HAP-1 (cell line): ENCODE results near the gene XRCC5.
"Not testable (repeated sequence)": the region's sequence is repeated elsewhere in the genome, so short reads cannot be mapped to it uniquely, and the experiment has no call there.

ENCODE experiments used
- DNase-seq, 2 experiments: peaks; one replicate each; pipeline ENCODE4 v3.0.0-alpha.2; 2016 to 2020; ENCODE audit warnings: low spot score in 2 of 2
- H3K27me3 ChIP-seq: fragments of 250-450 bp; sonication (Bioruptor Pico); 2 replicates; pipeline ENCODE4 v1.5.1; 2020; ENCODE audit warnings: low read depth, mild to moderate bottlenecking, moderate library complexity
- H3K36me3 ChIP-seq: fragments of 250-450 bp; sonication (Bioruptor Pico); replicated peaks from 2 replicates; pipeline ENCODE4 v1.5.1; 2020; ENCODE audit warnings: mild to moderate bottlenecking
- H3K4me1 ChIP-seq: fragments of 250-450 bp; sonication (Bioruptor Pico); 2 replicates; pipeline ENCODE4 v1.5.1; 2020; ENCODE audit warnings: mild to moderate bottlenecking
- H3K4me3 ChIP-seq: fragments of 250-450 bp; sonication (Bioruptor Pico); 2 replicates; pipeline ENCODE4 v1.5.1; 2020; ENCODE audit warnings: mild to moderate bottlenecking, moderate library complexity
- H3K9me3 ChIP-seq: fragments of 250-450 bp; sonication (Bioruptor Pico); 2 replicates; pipeline ENCODE4 v1.5.1; 2020; ENCODE audit warnings: mild to moderate bottlenecking, moderate library complexity
- in situ Hi-C: fragments of 300-500 bp; cut with MboI; formaldehyde crosslinking; loops from 3 replicates; pipeline ENCODE4 v1.14.3; 2020; ENCODE audit warnings: low sequenced_read_pairs, inconsistent platforms, mixed read lengths

XRCC5 gene

DNA sequence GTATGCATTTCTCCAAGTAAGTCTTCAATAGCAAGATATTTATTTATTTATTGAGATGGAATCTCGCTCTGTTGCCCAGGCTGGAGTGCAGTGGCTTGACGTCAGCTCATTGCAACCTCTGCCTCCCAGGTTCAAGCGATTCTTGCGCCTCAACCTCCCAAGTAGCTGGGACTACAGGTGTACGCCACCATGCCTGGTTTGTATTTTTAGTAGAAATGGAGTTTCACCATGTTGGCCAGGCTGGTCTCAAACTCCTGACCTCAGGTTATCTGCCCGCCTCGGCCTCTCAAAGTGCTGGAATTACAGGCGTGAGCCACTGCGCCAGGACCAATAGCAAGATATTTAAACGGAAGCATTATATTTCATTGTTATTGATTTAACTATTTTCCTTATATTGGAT, 29.1 kb upstream of the XRCC5 start:
- peaks cover 12% of the 10 kb centered on the region for H3K4me1 ChIP-seq
- H3K27me3 ChIP-seq, H3K9me3 ChIP-seq, H3K4me3 ChIP-seq, DNase-seq, H3K36me3 ChIP-seq, in situ Hi-C loops: not testable (repeated sequence)

GRCh38 chr2:216081012-216081411, 28.1 kb upstream of the XRCC5 start:
- Histone ChIP-seq H3K27me3 (no peaks in the 10 kb centered on the region), H3K4me1 (peaks cover 12% of the 10 kb centered on the region), H3K4me3 (peak overlapping the region; percentile 68), H3K36me3 (no peaks in the 10 kb centered on the region), H3K9me3 (no peaks in the 10 kb centered on the region)
- no peak for DNase-seq
- in situ Hi-C loops = no loop called here

DNA sequence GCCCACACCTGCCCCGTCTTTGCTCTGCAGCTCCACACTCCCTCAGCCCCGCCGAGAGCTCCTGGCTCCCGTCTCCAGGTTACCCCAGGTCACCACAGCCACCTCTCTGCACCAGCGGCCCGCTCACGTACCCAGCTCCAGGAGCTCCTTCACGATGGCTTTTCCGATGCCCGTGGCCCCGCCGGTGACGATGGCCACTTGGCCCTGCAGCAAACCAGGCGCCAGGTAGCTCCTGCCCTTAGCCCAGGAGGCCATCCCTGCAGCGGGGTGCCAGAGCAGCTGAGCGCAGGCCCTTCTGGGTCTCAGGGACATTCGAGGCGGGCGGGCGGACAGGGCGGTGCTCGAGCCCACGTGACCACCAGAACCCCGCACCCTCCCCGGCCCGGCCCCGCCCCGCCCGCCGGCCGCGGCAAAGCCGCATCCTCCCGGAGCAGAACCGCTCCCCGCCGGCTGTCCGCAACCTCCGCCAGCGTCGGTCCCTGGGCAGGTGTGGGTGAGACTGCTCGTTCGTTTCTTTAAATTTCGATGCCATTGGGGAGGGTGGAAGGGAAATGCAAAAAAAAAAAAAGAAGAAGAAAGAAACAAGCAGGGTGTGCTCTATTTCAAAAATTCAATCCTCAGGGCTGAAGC, 27.5 kb upstream of the XRCC5 start, which contains the start of the genes PECR and TMEM169:
PECR (minus strand) TSS at position 323 of the 630 bp plus-strand sequence; CDS start at position 255, 68 bp downstream.
TMEM169 (plus strand) TSS at position 433 of the 630 bp plus-strand sequence. CDS start 14,045 bp downstream, outside the sequence.
- peak; percentile 64 to 92 for DNase-seq
- in situ Hi-C loops = no loop called here

DNA sequence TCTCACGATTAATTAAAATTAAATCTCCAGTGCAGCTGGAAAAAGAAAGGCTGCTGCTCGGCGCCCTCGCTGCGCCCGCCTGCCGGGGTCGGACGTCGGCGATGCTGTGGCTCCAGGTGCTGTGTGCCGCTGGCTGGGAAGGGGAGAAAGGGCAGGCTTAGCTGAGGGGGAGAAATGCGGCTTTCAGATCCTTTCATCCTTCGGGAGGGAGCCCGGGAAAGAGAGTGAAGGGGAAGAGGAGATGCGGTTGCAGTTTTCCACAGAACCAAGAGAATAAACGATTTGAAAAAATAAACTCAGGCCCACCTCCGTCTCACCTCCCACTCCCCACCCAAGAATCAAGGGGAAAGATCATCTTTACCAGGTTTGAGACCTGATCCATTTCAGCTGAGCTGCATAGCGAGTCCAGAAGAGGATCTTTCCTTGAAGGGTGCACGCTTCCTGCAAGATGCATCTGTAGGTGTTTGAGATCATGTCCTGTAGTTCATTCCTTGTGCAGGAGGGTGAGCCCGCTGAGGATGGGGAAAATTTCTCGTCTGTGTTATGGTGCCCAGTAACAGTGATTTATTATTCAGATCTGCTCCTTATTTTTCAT, 26.9 kb upstream of the XRCC5 start:
- peak in 1 of 2 experiments; percentile 38 for DNase-seq
- no peaks in the 10 kb centered on the region for H3K27me3 ChIP-seq
- H3K9me3 ChIP-seq = no peaks in the 10 kb centered on the region
- H3K4me3 ChIP-seq = peak overlapping the region; percentile 68
- in situ Hi-C loops = no loop called here
- H3K36me3 ChIP-seq = no peaks in the 10 kb centered on the region
- H3K4me1 ChIP-seq = peaks cover 12% of the 10 kb centered on the region

More for the DNA sequence above, 27.5 kb upstream of the XRCC5 start, which contains the start of the genes PECR and TMEM169:
- Histone ChIP-seq H3K36me3 (no peaks in the 10 kb centered on the region), H3K4me1 (peaks cover 12% of the 10 kb centered on the region), H3K9me3 (no peaks in the 10 kb centered on the region), H3K27me3 (no peaks in the 10 kb centered on the region), H3K4me3 (peak within 1 kb of the TSS; percentile 68)

DNA sequence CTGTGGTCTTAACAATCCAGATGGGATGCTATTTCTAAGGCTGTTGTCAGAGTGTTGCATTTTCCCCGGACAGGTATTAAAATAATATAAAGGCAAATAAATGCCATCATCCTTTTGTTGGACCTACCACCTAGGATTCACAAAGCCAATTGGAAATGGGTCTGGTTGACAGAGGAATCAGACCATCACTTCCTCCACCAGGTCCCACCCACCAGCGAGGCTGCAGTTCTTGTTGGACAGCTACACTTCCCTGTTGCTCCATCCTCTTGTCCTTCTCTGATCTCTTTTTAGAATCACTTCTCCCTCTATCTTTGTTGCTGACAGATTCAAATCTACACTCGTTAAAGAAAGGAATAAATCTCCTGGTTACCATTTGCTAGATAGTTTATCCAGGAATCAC, 26.3 kb upstream of the XRCC5 start:
- H3K36me3 ChIP-seq = no peaks in the 10 kb centered on the region
- H3K4me1 ChIP-seq = peaks cover 12% of the 10 kb centered on the region
- no peaks in the 10 kb centered on the region for H3K27me3 ChIP-seq
- in situ Hi-C loops = no loop called here
- DNase-seq = no peak
- no peak overlapping the region; the same call in 1 of the 2 replicates for H3K4me3 ChIP-seq
- H3K9me3 ChIP-seq = no peaks in the 10 kb centered on the region

- H3K4me1 ChIP-seq = peaks cover 12% of the 10 kb centered on the region
- H3K4me3 ChIP-seq = no peak overlapping the region
- peak in 1 of 2 experiments; percentile 37 for DNase-seq
Measured at GRCh38 chr2:216083464-216084281, 25.5 kb upstream of the XRCC5 start.

GRCh38 chr2:216084547-216084946, 24.6 kb upstream of the XRCC5 start:
- no peaks in the 10 kb centered on the region for H3K36me3 ChIP-seq
- DNase-seq = no peak
- peaks cover 12% of the 10 kb centered on the region for H3K4me1 ChIP-seq
- H3K9me3 ChIP-seq = no peaks in the 10 kb centered on the region
- H3K27me3 ChIP-seq = no peaks in the 10 kb centered on the region
- in situ Hi-C loops = no loop called here
- H3K4me3 ChIP-seq = no peak overlapping the region

More at GRCh38 chr2:216083464-216084281, 25.5 kb upstream of the XRCC5 start:
- in situ Hi-C loops = no loop called here
- H3K9me3 ChIP-seq = no peaks in the 10 kb centered on the region
- no peaks in the 10 kb centered on the region for H3K36me3 ChIP-seq
- H3K27me3 ChIP-seq = no peaks in the 10 kb centered on the region

- no peak overlapping the region for H3K4me3 ChIP-seq
- DNase-seq = no peak
- peaks cover 5% of the 10 kb centered on the region for H3K4me1 ChIP-seq
- no peaks in the 10 kb centered on the region for H3K27me3 ChIP-seq
- no peaks in the 10 kb centered on the region for H3K9me3 ChIP-seq
- in situ Hi-C loops = no loop called here
- H3K36me3 ChIP-seq = no peaks in the 10 kb centered on the region
Measured at GRCh38 chr2:216086207-216086893, 22.8 kb upstream of the XRCC5 start.

- Histone ChIP-seq H3K9me3 (no peaks in the 10 kb centered on the region), H3K27me3 (no peaks in the 10 kb centered on the region), H3K4me1 (no peaks in the 10 kb centered on the region), H3K36me3 (no peaks in the 10 kb centered on the region), H3K4me3 (no peak overlapping the region)
- in situ Hi-C loops = no loop called here
- DNase-seq = no peak
Measured at GRCh38 chr2:216090369-216090786, 18.8 kb upstream of the XRCC5 start.

- H3K9me3 ChIP-seq = no peaks in the 10 kb centered on the region
- no peak for DNase-seq
- H3K4me3 ChIP-seq = no peak overlapping the region
- H3K27me3 ChIP-seq = no peaks in the 10 kb centered on the region
- H3K4me1 ChIP-seq = no peaks in the 10 kb centered on the region
- H3K36me3 ChIP-seq = no peaks in the 10 kb centered on the region
- in situ Hi-C loops = no loop called here
Measured at GRCh38 chr2:216092646-216093045, 16.5 kb upstream of the XRCC5 start.

- in situ Hi-C loops = no loop called here
- no peaks in the 10 kb centered on the region for H3K9me3 ChIP-seq
- H3K36me3 ChIP-seq = no peaks in the 10 kb centered on the region
- no peaks in the 10 kb centered on the region for H3K4me1 ChIP-seq
- no peak overlapping the region for H3K4me3 ChIP-seq
- H3K27me3 ChIP-seq = no peaks in the 10 kb centered on the region
- DNase-seq = no peak
Measured at GRCh38 chr2:216094701-216095100, 14.4 kb upstream of the XRCC5 start.

DNA sequence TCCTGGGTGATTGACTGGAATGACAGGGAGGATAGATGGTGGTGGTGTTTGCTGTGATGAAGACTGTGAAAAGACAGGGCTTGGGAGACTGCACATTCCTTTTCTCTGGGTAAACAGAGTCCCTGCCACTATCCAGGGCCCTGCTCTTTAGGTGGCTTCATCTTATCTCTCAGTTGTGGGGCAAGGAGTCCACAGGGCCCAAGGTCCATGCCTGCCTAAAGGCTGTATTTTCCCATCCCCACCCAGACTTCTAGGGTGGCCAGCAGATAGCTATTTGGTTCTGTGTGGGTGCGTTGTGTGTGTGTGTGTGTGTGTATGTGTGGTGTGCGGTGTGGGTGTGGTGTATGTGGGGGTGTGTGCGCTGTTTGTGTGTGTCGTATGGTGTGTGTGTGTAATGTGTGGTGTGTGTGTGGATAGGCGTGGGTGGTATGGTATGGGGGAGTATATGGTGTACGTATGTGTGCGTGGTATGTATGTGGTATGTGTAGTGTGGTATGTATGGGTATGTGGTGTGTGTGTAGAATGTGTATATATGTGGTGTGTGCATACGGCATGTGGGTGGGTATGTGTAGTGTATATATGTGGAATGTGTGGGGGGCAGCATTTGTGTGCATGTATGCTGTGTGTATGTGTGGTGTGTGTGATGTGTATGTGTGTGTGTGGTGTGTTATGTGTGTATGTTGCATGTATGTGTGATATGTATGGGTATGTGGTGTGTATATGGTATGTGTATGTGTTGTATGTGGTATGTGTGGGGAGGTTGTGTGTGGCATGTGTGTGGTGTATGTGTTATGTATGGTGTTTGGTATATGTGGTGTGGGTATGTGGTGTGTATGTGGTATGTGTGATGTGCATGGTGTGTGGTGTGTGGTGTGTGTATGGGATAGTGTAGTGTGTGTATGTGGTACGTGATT, 10.5 kb upstream of the XRCC5 start:
- no peak for DNase-seq
- H3K9me3 ChIP-seq = no peaks in the 10 kb centered on the region
- in situ Hi-C loops = no loop called here
- no peaks in the 10 kb centered on the region for H3K36me3 ChIP-seq
- no peaks in the 10 kb centered on the region for H3K27me3 ChIP-seq
- H3K4me3 ChIP-seq = no peak overlapping the region
- no peaks in the 10 kb centered on the region for H3K4me1 ChIP-seq

DNA sequence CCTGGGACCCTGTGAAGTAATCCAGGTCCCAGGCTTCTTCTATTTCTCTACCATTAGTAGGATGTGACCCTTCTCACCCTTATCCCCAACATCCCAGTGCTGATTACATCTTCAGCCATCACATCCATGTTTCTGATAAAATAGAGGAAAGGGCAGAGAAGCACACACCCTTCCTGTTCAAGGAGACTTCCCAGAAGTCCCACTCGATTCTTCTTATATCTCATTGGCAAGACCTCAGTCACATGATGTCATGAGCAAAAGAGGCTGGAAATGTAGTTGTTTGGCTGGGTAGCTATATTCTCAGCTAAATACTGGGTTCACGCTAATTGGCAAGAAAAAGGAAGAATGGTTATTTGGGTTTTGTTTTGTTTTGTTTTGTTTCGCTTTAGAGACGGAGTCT, 8.0 kb upstream of the XRCC5 start:
- Histone ChIP-seq H3K36me3 (no peaks in the 10 kb centered on the region), H3K9me3 (no peaks in the 10 kb centered on the region), H3K4me3 (no peak overlapping the region), H3K4me1 (no peaks in the 10 kb centered on the region), H3K27me3 (no peaks in the 10 kb centered on the region)
- in situ Hi-C loops = no loop called here
- no peak for DNase-seq
